ENCODE results near the gene CUL1.

The CUL1 gene

GRCh38 chr7:148850564-148850963 lies 151.9 kb downstream of the CUL1 start:
- no peak overlapping the region for H3K4me3 ChIP-seq (ENCODE audit: low read length in 2 of 2)

More at GRCh38 chr7:148850564-148850963, 151.9 kb downstream of the CUL1 start:
- H3K9ac ChIP-seq (ENCODE audit: low read length in 2 of 2), result no peak overlapping the region
- no peak overlapping the region for H3K27ac ChIP-seq (ENCODE audit: low read length)
- H3K9me3 ChIP-seq (ENCODE audit: control insufficient read depth in 2 of 2, low read length in 2 of 2), result no peaks in the 10 kb centered on the region
- H3K4me1 ChIP-seq (ENCODE audit: control insufficient read depth, insufficient read depth, low read length), result no peaks in the 10 kb centered on the region
- no peaks in the 10 kb centered on the region for H3K36me3 ChIP-seq (ENCODE audit: control insufficient read depth in 2 of 2, insufficient read depth in 2 of 2, low read length in 2 of 2)
- H3K27me3 ChIP-seq (ENCODE audit: control insufficient read depth in 1 of 2, insufficient read depth in 2 of 2, low read length in 2 of 2), result peaks cover 0 to 2% of the 10 kb centered on the region in 2 donors
